Endothelial cell of umbilical vein (primary cell): ENCODE results near the gene CCL27. TPM values are rescaled to one million over a fixed set of nuclear protein-coding genes. Genes with fewer than 3 reads are reported as not detected.

Experiments used
- BruUV-seq: library from RNA; stranded (reverse); fragments of 400-500 nt; replicated peaks from 2 replicates; lab custom pipeline; 2021; lab: Mats Ljungman, UMichigan
- CTCF ChIA-PET: fragments of 300-600, 350-600 bp; sonication (Branson Sonifier 250); formaldehyde crosslinking; loops from one replicate; lab custom pipeline; 2021; ENCODE audit warnings: antibody characterized with exemption, inconsistent platforms; lab: Charles Lee
- POLR2A ChIA-PET: fragments of 300-600, 350-600 bp; sonication (Branson Sonifier 250); formaldehyde crosslinking; loops from one replicate; lab custom pipeline; 2021; ENCODE audit warnings: antibody characterized with exemption, inconsistent platforms; lab: Charles Lee
- DNase-seq: peaks from one replicate; pipeline ENCODE4 v3.0.0-alpha.2; 2011; ENCODE audit warnings: low read depth, low spot score
- FAIRE-seq: peaks from 2 replicates; lab custom pipeline; 2011; peaks lifted over from hg19 to GRCh38; lab: Jason Lieb, UNC
- H2AFZ ChIP-seq: 2 replicates; pipeline ENCODE4 v1.6.0; 2012; ENCODE audit warnings: low read depth, low read length, control low read depth, inconsistent platforms
- H3K27ac ChIP-seq: 2 replicates; pipeline ENCODE4 v1.5.1; 2011; ENCODE audit warnings: low read depth, mild to moderate bottlenecking, control low read depth, low read length, moderate library complexity; ENCODE audit not compliant: insufficient read depth
- H3K27me3 ChIP-seq, 2 experiments: 2 replicates each; pipeline versions ENCODE4 v1.6.0 to v1.6.1; 2011; ENCODE audit warnings: low read length in 2 of 2, mixed read lengths in 1 of 2; ENCODE audit not compliant: control insufficient read depth in 2 of 2, insufficient read depth in 2 of 2
- H3K36me3 ChIP-seq, 2 experiments: 2 replicates in 1 of 2; 3 replicates in 1 of 2; pipeline ENCODE4 v1.5.1; 2011; ENCODE audit warnings: low read length in 2 of 2, mild to moderate bottlenecking in 1 of 2, moderate library complexity in 1 of 2; ENCODE audit not compliant: control insufficient read depth in 2 of 2, insufficient read depth in 2 of 2; ENCODE audit errors: extremely low read depth in 1 of 2
- H3K4me1 ChIP-seq: 3 replicates; pipeline ENCODE4 v1.5.1; 2011; ENCODE audit warnings: mild to moderate bottlenecking, low read length; ENCODE audit not compliant: control insufficient read depth, insufficient read depth; ENCODE audit errors: extremely low read depth
- H3K4me2 ChIP-seq: 2 replicates; pipeline ENCODE4 v1.6.1; 2011; ENCODE audit warnings: low read length, control low read depth, mixed read lengths; ENCODE audit not compliant: insufficient read depth
- H3K4me3 ChIP-seq, 3 experiments: fragments of 200-600 bp in 1 of 3; sonication (generic), shearing (Covaris generic) in 1 of 3; replicated peaks in 1 of 3; 2 replicates each; pipeline ENCODE4 v1.5.1; 2011 to 2016; ENCODE audit warnings: control low read depth in 3 of 3, low read length in 3 of 3, mild to moderate bottlenecking in 2 of 3, inconsistent platforms in 1 of 3, low read depth in 1 of 3, moderate library complexity in 1 of 3; ENCODE audit not compliant: insufficient read depth in 1 of 3
- H3K79me2 ChIP-seq: 2 replicates; pipeline ENCODE4 v1.6.0; 2012; ENCODE audit warnings: low read length, inconsistent platforms; ENCODE audit not compliant: control insufficient read depth, insufficient read depth
- H3K9ac ChIP-seq: replicated peaks from 2 replicates; pipeline ENCODE3; 2011; ENCODE audit warnings: low read length, control low read depth; ENCODE audit not compliant: insufficient read depth; ENCODE audit errors: extremely low read depth
- H3K9me1 ChIP-seq: replicated peaks from 3 replicates; pipeline ENCODE4 v1.6.0; 2011; ENCODE audit warnings: mild to moderate bottlenecking, low read length; ENCODE audit not compliant: control insufficient read depth, insufficient read depth; ENCODE audit errors: extremely low read depth
- H3K9me3 ChIP-seq: replicated peaks from 2 replicates; pipeline ENCODE4 v1.5.1; 2012; ENCODE audit warnings: low read length, inconsistent platforms; ENCODE audit not compliant: control insufficient read depth, insufficient read depth
- H4K20me1 ChIP-seq: replicated peaks from 2 replicates; pipeline ENCODE3; 2011; ENCODE audit warnings: mild to moderate bottlenecking, low read length; ENCODE audit not compliant: control insufficient read depth, insufficient read depth; ENCODE audit errors: extremely low read depth
- CTCF ChIP-seq, 2 donors: IDR thresholded peaks; 1 replicate in 1 of 2; 2 replicates in 1 of 2; pipeline ENCODE4 v1.5.1; 2011; ENCODE audit warnings: low read length in 2 of 2, mild to moderate bottlenecking in 2 of 2, moderate library complexity in 2 of 2, control low read depth in 1 of 2, inconsistent platforms in 1 of 2, low read depth in 1 of 2; ENCODE audit not compliant: insufficient read depth in 1 of 2; ENCODE audit errors: extremely low read depth in 1 of 2
- EZH2 ChIP-seq: IDR thresholded peaks from 2 replicates; pipeline ENCODE4 v1.6.1; 2012; ENCODE audit warnings: borderline replicate concordance, low read depth, mild to moderate bottlenecking, moderate library complexity, low read length, inconsistent platforms; ENCODE audit not compliant: severe bottlenecking
- FOS ChIP-seq: IDR thresholded peaks from 2 replicates; pipeline ENCODE4 v1.6.1; 2011; ENCODE audit warnings: mild to moderate bottlenecking, low read length, moderate library complexity, borderline replicate concordance; ENCODE audit not compliant: insufficient read depth
- GATA2 ChIP-seq: IDR thresholded peaks from 2 replicates; pipeline ENCODE4 v1.7.0; 2011; ENCODE audit warnings: low read depth, mild to moderate bottlenecking, moderate library complexity, mixed read lengths, low read length; ENCODE audit not compliant: insufficient read length, insufficient read depth
- JUN ChIP-seq: IDR thresholded peaks from 2 replicates; pipeline ENCODE4 v1.6.1; 2011; ENCODE audit warnings: borderline replicate concordance, low read depth; ENCODE audit not compliant: insufficient read length, insufficient read depth
- MAX ChIP-seq: IDR thresholded peaks from 2 replicates; pipeline ENCODE4 v1.6.1; 2011; ENCODE audit not compliant: insufficient read depth, insufficient read length
- MYC ChIP-seq: IDR thresholded peaks from one replicate; pipeline ENCODE4 v1.6.1; 2011; ENCODE audit warnings: mild to moderate bottlenecking, low read depth, low read length
- POLR2A ChIP-seq: IDR thresholded peaks from 2 replicates; pipeline ENCODE4 v1.6.1; 2012; ENCODE audit warnings: low read depth, mild to moderate bottlenecking, control low read depth, low read length
- POLR2AphosphoS5 ChIP-seq: IDR thresholded peaks from 2 replicates; pipeline ENCODE4 v1.6.1; 2012; ENCODE audit warnings: low read depth, mild to moderate bottlenecking, control low read depth, low read length, moderate library complexity; ENCODE audit not compliant: insufficient read depth
- dilution Hi-C: fragments of 300-500 bp; cut with MboI; formaldehyde crosslinking; loops from one replicate; pipeline ENCODE4 v1.15.0; 2019; ENCODE audit warnings: low sequenced_read_pairs; ENCODE audit not compliant: extremely low pct_ligation_motif_present
- intact Hi-C: fragments of 100-400 bp; cut with micrococcal nuclease; formaldehyde crosslinking; loops from one replicate; pipeline ENCODE4 v1.10.0; 2022
- polyA plus RNA-seq, 4 experiments: library from polyadenylated mRNA; depleted of rRNA in 3 of 4; stranded (reverse) in 3 of 4; unstranded in 1 of 4; fragments of >200 nt; gene quantifications; 2 replicates each; pipeline versions ENCODE4 v1.2.1 to v1.2.3, GENCODE V29; 2011 to 2012; ENCODE audit warnings: missing spikeins in 1 of 4
- total RNA-seq: library from RNA; stranded (reverse); gene quantifications from 2 replicates; pipeline ENCODE4 v1.2.3, GENCODE V29; 2021

The CCL27 gene
- total and polyA plus RNA-seq, 2 donors (not counting 3 experiments of a cell fraction or from before 2014, with no cell fraction given) = not detected

- CTCF ChIA-PET = interaction anchor here (1.8 to 3.5 kb wide), 2 partner anchors 15 to 16 kb away, joined by 7 to 17 read pairs; no protein-coding TSS in a partner anchor
- no peak overlapping the region for H2AFZ ChIP-seq
- no peak overlapping the region for H3K4me2 ChIP-seq
- dilution Hi-C loops = no loop called here
- TF ChIP-seq MYC (no peak), MAX (no peak), POLR2AphosphoS5 (no peak), EZH2 (no peak), JUN (no peak), GATA2 (no peak), POLR2A (no peak)
- POLR2A ChIA-PET = no interaction called here
- H3K4me1 ChIP-seq = no peaks in the 10 kb centered on the region
- H3K36me3 ChIP-seq = no peaks in the 10 kb centered on the region
- H3K27ac ChIP-seq = no peak overlapping the region
- no peaks in the 10 kb centered on the region for H4K20me1 ChIP-seq
- peaks cover 4 to 7% of the 10 kb centered on the region in 2 experiments for H3K27me3 ChIP-seq
- H3K9me1 ChIP-seq = no peaks in the 10 kb centered on the region
- H3K4me3 ChIP-seq = no peak overlapping the region
- H3K9me3 ChIP-seq = no peaks in the 10 kb centered on the region
- intact Hi-C loops = no loop called here
- no peak for FAIRE-seq
- BruUV-seq = no TSS peak
- no peak for DNase-seq
- no peak overlapping the region for H3K9ac ChIP-seq
- H3K79me2 ChIP-seq = no peaks in the 10 kb centered on the region
Measured at GRCh38 chr9:34686231-34686630, 23.8 kb upstream of the CCL27 start.

- Histone ChIP-seq H3K9ac (no peak overlapping the region), H3K27ac (no peak overlapping the region), H3K79me2 (no peaks in the 10 kb centered on the region), H4K20me1 (no peaks in the 10 kb centered on the region), H3K4me1 (no peaks in the 10 kb centered on the region), H3K27me3 (peaks cover 4 to 5% of the 10 kb centered on the region in 2 experiments), H3K36me3 (no peaks in the 10 kb centered on the region), H2AFZ (no peak overlapping the region), H3K4me3 (no peak overlapping the region), H3K4me2 (no peak overlapping the region), H3K9me3 (no peaks in the 10 kb centered on the region), H3K9me1 (no peaks in the 10 kb centered on the region)
- dilution Hi-C loops = no loop called here
- FAIRE-seq (no peak), DNase-seq (no peak)
- no peak for TF ChIP-seq POLR2AphosphoS5
- TF ChIP-seq JUN = no peak
- no peak for TF ChIP-seq GATA2
- TF ChIP-seq MAX = no peak
- no peak for TF ChIP-seq EZH2
- no peak for TF ChIP-seq POLR2A
- no peak for TF ChIP-seq MYC
- TF ChIP-seq CTCF (IDR thresholded peaks at IDR 0.05; ENCODE audit: extremely low read depth in 1 of 2, insufficient read depth in 1 of 2, low read depth in 1 of 2, low read length in 2 of 2) = no peak
- no peak for TF ChIP-seq FOS
- ChIA-PET CTCF (interaction anchor here (1.8 to 3.5 kb wide), 2 partner anchors 15 to 17 kb away, joined by 7 to 17 read pairs; no protein-coding TSS in a partner anchor), POLR2A (no interaction called here)
- intact Hi-C loops = no loop called here
- BruUV-seq = no TSS peak
Measured at GRCh38 chr9:34685591-34685990, 23.1 kb upstream of the CCL27 start.
